ENCODE data around the gene BAZ2A.
"Not testable (repeated sequence)": the region's sequence is repeated elsewhere in the genome, so short reads cannot be mapped to it uniquely, and the experiment has no call there.

Gene BAZ2A

DNA sequence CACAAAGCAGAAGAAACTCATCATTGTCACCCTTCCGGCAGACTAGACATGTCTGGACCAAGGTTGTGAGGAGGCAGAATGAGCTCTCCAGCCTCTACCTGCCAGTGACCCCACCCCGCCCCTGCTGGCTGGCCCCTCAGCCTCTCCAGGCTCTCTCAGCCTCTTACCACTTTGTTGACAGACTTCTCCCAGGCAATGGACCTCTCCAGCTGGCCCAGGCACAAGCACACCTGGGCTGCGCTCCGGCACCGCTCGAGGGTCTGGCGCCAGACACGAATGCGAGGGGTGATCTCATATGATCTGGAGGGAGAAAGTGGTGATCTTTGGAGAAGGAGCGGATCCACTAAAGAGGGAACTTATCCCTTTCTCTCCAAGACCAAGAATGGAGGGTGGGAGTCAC lies 30.3 kb downstream of the BAZ2A start:
- DNase-seq (ENCODE audit: extremely low read depth in 1 of 2, low read depth in 1 of 2) = no peak

- DNase-seq (ENCODE audit: extremely low read depth in 1 of 2, low read depth in 1 of 2) = no peak
These were observed 31.1 kb downstream of the BAZ2A start for GRCh38 chr12:56599041-56599440.

- DNase-seq (ENCODE audit: extremely low read depth in 1 of 2, low read depth in 1 of 2) = no peak
These were observed 33.3 kb downstream of the BAZ2A start for GRCh38 chr12:56596815-56597214.

GRCh38 chr12:56593909-56594621 lies 36.1 kb downstream of the BAZ2A start:
- DNase-seq (ENCODE audit: extremely low read depth in 1 of 2, low read depth in 1 of 2) = peak; percentile 15 to 39

DNA sequence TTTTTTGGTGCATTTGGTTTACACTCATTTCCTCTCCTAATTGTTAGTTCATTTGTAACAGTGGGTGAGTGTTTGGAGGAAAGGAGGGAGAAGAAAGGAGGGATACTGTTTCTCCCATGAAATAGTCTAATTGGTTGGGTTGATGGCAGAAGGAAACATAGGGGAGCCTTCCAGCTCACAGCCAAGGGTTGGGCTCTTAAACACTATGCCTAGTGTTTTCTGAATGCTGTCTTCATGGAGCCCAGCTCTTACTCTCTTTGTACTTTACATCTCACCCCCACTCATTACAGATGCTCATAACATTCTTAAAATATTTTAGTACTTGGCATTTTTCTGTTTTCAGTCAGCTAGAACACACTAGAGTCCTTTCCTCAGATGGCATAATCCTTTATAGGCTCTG lies 38.2 kb downstream of the BAZ2A start:
- no peak for DNase-seq (ENCODE audit: extremely low read depth in 1 of 2, low read depth in 1 of 2)

GRCh38 chr12:56591126-56591525 lies 39.0 kb downstream of the BAZ2A start:
- no peak for DNase-seq (ENCODE audit: extremely low read depth in 1 of 2, low read depth in 1 of 2)

- no peak for DNase-seq (ENCODE audit: extremely low read depth in 1 of 2, low read depth in 1 of 2)
These were observed 39.8 kb downstream of the BAZ2A start for GRCh38 chr12:56590237-56590830.

- DNase-seq (ENCODE audit: extremely low read depth in 1 of 2, low read depth in 1 of 2) = no peak
These were observed 40.3 kb downstream of the BAZ2A start for GRCh38 chr12:56589783-56590182.

DNA sequence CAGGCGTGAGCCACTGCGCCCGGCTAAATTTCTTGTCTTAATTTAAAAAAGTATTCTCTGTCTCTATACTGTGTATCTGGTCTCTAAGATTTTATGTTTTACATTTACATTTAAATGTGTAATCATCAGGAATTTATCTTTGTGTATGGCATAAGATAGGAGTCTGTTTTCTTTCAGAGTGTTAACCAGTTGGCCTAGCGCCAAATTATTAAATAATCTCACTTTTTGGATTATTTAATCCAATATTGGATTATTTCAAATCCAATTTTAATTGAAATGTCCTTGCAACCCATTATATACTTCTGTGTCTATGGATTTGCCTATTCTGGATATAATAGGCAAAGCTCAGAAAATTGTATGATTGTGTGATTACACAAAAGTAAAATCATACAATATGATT lies 45.0 kb downstream of the BAZ2A start:
- DNase-seq (ENCODE audit: extremely low read depth in 1 of 2, low read depth in 1 of 2) = no peak

- no peak for DNase-seq (ENCODE audit: extremely low read depth in 1 of 2, low read depth in 1 of 2)
These were observed 48.5 kb downstream of the BAZ2A start for GRCh38 chr12:56581418-56582145.

DNA sequence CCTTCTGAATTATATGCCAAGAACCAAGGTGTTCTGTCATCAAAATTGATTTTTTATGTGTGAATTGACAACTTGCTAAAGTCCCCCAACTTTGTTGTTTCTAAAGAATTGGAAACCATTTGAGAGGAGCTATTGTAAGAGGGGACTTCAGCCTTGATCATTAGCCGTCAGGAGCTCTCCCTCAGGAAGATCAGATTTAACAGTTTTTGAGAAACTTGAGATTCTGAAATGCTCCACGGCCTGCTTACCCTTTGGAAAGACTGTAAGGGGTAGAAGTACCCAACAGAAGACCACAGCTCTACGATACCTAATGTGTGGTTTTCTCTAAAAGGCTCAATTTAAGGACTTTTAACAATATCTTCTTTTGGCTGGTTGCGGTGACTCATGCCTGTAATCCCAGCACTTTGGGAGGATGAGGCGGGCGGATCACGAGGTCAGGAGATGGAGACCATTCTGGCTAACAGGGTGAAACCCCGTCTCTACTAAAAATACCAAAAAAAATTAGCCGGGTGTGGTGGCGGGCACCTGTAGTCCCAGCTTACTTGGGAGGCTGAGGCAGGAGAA lies 51.1 kb downstream of the BAZ2A start:
- no peak for DNase-seq (ENCODE audit: extremely low read depth in 1 of 2, low read depth in 1 of 2)

- DNase-seq (ENCODE audit: extremely low read depth in 1 of 2, low read depth in 1 of 2) = not testable (repeated sequence)
These were observed 52.9 kb downstream of the BAZ2A start for GRCh38 chr12:56577248-56577647.

DNA sequence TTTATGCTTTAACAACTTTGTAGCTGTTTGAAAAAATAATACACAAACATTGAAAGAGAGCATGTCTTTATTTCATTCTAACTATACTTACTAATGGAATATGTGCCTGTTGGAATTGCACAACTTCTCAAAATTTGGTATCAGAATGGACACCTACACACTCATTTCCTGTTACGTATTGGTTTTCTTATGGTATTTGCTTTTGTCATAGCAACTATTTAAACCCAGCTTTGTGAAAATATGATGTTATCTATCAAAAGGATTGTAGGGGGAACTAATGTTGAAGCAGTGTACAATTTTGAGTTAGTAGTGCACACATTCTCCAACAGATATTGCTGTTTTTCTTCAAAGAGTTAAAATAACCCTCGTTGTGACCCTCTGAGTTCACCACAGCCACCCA lies 55.9 kb downstream of the BAZ2A start:
- no peak for DNase-seq (ENCODE audit: extremely low read depth in 1 of 2, low read depth in 1 of 2)

GRCh38 chr12:56572288-56572687 lies 57.8 kb downstream of the BAZ2A start:
- DNase-seq (ENCODE audit: extremely low read depth in 1 of 2, low read depth in 1 of 2) = no peak

GRCh38 chr12:56571121-56571520 lies 59.0 kb downstream of the BAZ2A start:
- DNase-seq (ENCODE audit: extremely low read depth in 1 of 2, low read depth in 1 of 2) = no peak

GRCh38 chr12:56568146-56568545 lies 62.0 kb downstream of the BAZ2A start:
- no peak for DNase-seq (ENCODE audit: extremely low read depth in 1 of 2, low read depth in 1 of 2)

GRCh38 chr12:56565510-56566101 lies 64.5 kb downstream of the BAZ2A start:
- DNase-seq (ENCODE audit: extremely low read depth in 1 of 2, low read depth in 1 of 2) = no peak

- no peak for DNase-seq (ENCODE audit: extremely low read depth in 1 of 2, low read depth in 1 of 2)
These were observed 79.1 kb downstream of the BAZ2A start for GRCh38 chr12:56551070-56551469.

DNA sequence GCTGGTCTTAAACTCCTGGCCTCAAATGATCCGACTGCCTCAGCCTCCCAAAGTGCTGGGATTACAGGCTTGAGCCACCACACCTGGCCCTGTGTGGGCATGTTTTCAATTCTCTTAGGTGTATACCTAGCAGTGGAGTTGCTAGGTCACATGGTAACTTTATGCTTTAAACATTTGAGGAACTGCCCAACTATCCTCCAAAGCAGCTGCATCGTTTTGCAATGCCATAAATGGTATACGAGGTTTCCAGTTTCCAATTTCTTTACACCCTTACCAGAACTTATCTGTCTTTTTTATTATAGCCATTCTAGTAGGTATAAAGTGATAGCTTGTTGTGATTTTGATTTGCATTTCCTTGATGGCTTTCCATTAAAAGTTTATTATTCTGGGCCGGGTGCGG lies 83.4 kb downstream of the BAZ2A start:
- no peak for DNase-seq (ENCODE audit: extremely low read depth in 1 of 2, low read depth in 1 of 2)

Measured in activated CD8-positive, alpha-beta memory T cell treated with anti-CD3 and anti-CD28 coated beads for 1 hour (primary cell).